ENCODE data around the gene MN1.

The MN1 gene

GRCh38 chr22:27709919-27710675 lies 91.5 kb downstream of the MN1 start:
- DNase-seq = no peak

DNA sequence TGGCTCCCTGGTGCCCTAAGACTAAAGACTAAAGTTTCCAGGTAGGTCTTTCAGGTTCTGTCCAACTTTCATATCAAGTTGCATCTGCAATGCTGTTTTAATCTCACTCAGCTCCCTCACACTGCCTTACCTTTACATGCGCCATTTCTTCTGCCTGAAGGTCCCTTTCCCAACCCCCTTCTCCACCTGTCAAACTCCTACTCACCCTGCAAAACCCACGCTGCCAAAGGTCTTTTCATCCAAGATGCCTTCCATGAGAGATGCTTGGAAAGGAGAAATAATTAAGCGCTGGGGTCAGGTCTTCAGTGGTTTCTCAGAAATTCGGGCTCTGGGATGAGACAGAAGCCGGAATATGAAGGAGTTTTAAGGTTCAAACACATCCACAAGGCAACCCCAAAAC lies 95.1 kb downstream of the MN1 start:
- DNase-seq = no peak

- no peak for DNase-seq
Observed at GRCh38 chr22:27705408-27706080, 96.0 kb downstream of the MN1 start.

DNA sequence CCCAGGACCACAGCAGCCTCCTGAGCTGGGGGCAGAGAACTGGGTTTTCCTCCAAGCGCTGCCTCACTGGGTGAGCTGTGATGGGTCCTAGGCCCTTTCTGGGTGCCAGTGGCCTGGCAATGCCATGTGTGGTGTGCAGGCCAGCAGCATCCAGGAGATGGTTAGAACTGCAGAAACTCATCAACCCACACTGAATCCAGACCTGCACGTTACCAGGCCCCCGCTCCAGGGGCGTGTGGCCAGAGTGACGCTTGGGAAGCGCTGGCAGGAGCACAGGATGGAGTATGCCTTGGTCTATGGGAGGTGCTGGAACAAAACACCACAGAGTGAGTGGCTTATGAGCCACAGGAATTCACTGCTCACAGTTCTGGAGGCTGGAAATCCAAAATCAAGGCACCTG lies 97.0 kb downstream of the MN1 start:
- DNase-seq = no peak

GRCh38 chr22:27699383-27700019 lies 102.1 kb downstream of the MN1 start:
- DNase-seq = no peak

DNA sequence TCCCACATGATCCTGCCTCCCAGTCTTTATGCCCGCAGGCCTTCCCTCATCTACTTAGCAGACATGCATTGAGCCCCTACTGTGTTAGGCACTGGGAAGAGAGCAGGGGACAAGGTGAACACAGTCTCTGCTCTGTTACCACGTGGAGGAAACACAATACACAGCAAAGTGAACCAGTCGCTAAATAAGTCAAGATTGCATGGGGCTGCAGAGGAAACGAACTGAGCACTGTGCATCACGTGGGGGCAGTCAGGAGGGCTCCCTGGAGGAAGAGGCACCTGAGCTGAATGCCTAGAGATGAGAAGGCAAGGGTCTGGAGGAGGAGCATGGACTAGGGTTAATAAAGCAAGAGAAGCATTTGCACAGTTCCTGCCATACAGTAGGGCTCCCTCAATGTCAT lies 102.7 kb downstream of the MN1 start:
- no peak for DNase-seq
